Lower lobe of right lung (tissue), 2 donors: ENCODE measurements around the gene IFNGR1. TPM values are rescaled to one million over a fixed set of nuclear protein-coding genes. Genes with fewer than 3 reads are reported as not detected.

Experiments used
- ATAC-seq, 2 donors: fragments of 200-7000 bp; cut with Tn5 transposase; one replicate each; pipeline ENCODE4 v1.9.1; 2020 to 2022; ENCODE audit warnings: mild to moderate bottlenecking in 2 of 2, moderate library complexity in 2 of 2
- DNase-seq: peaks from one replicate; pipeline ENCODE4 v3.0.0-alpha.2; 2020
- H3K27ac ChIP-seq: fragments of 200-600 bp; one replicate; pipeline ENCODE4 v1.8.0; 2022
- H3K27me3 ChIP-seq: fragments of 200-600 bp; one replicate; pipeline ENCODE4 v1.8.0; 2022; ENCODE audit warnings: low read depth
- H3K36me3 ChIP-seq: fragments of 200-600 bp; one replicate; pipeline ENCODE4 v1.8.0; 2022; ENCODE audit warnings: mild to moderate bottlenecking
- H3K4me1 ChIP-seq: fragments of 200-600 bp; one replicate; pipeline ENCODE4 v1.8.0; 2022
- H3K4me3 ChIP-seq: fragments of 200-600 bp; one replicate; pipeline ENCODE4 v1.8.0; 2022; ENCODE audit warnings: mild to moderate bottlenecking
- H3K9me3 ChIP-seq: fragments of 200-600 bp; one replicate; pipeline ENCODE4 v1.8.0; 2022
- CTCF ChIP-seq: fragments of 200-600 bp; IDR thresholded peaks from one replicate; pipeline ENCODE4 v1.8.0; 2022; ENCODE audit warnings: antibody characterized with exemption, mild to moderate bottlenecking
- intact Hi-C: fragments of 100-400 bp; cut with DNase I; formaldehyde crosslinking; loops from one replicate; pipeline ENCODE4 v1.11.0; 2022
- long read RNA-seq: library from polyadenylated mRNA; unstranded; transcript quantifications from one replicate; pipeline ENCODE4 v2.0.0, GENCODE V29; 2021
- total RNA-seq: library from RNA; stranded (reverse); fragmentation: NEBNext Ultra II Directional; extraction: Animal tissue kit (Norgen Biotek cat#: 25700); gene quantifications from one replicate; pipeline ENCODE4 v1.2.1, GENCODE V29; 2021
- donor health status: DM: no; HTN: yes; CAD: no; lungs with severe emphysema.

IFNGR1 gene
- 208 TPM for total RNA-seq
- long read RNA-seq, transcript IFNGR1-207 (7 exons, 2,492 nt): minor isoform, 5 of 638 reads
- long read RNA-seq, transcript IFNGR1-201 (7 exons, 2,139 nt): major isoform, 593 of 638 reads
- long read RNA-seq, partial matches to known transcripts: 16 of 638 reads
- long read RNA-seq, other reads (novel, unspliced or antisense): 18 of 638 reads

DNA sequence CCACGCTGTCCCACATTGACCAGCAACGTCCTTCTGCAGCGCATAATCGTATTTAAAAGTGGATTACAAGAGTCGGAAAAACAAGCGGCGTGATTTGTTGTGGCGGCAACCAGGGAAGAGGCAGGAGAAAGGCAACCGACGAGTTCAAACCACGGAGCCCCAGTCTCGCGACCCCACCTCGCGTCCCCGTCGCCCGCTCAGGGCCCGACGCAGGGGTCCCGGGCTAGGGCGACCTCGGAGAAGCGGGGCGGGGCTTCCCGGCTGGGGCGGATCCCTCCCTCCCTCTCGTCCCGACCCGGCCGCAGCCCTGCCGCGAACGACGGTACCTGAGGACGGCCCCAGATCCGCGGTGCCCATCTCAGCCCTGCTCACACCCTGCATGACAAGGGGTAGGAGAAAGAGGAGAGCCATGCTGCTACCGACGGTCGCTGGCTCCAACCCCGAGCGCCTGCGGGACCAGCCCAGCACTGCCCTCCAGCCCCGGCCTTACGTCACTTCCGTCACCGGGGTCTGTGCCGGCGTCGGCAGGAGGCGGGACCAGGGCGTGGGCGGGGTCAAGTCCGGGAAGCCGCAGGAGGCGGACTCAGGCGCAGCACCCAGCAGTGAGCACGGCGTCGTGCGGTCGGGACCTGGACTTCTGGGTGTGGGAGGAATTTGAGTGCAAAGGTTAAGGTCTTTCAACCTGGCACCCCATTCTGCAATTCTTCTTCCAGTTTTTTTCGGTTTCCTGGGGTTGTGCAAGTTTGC, at the start of gene IFNGR1:
Gene IFNGR1, minus strand, starts transcription at position 469 of the 747 bp plus-strand sequence. Its CDS starts 58 bp downstream, at position 411.
- H3K4me3 ChIP-seq: peak within 1 kb of the TSS; percentile 75
- peak within 1 kb of the TSS; percentile 99 for H3K27ac ChIP-seq
- peaks cover 78% of the 10 kb centered on the region for H3K4me1 ChIP-seq
- H3K9me3 ChIP-seq: no peaks in the 10 kb centered on the region
- intact Hi-C loops: no loop called here
- DNase-seq (peak; percentile 99), ATAC-seq (peak; percentile 97)
- peaks cover 3% of the 10 kb centered on the region for H3K36me3 ChIP-seq
- no peaks in the 10 kb centered on the region for H3K27me3 ChIP-seq
- TF ChIP-seq CTCF: no peak

- no peak for TF ChIP-seq CTCF
- intact Hi-C loops: no loop called here
Observed at GRCh38 chr6:137268911-137269310, 49.7 kb upstream of the IFNGR1 start.

DNA sequence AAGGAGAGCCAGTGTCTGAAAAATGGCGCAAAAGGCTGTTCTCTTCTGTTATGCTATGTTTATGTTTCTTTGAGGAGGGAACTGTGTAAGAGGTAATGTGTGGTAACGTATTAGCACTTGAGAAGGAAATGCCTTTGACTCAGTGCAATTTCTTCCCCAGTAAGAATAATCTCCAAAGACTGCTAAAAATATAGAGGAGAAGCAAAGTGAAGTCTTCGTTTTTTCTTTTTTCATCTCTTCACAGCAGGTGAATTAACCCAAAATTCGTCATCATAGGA, 47.1 kb upstream of the IFNGR1 start:
- Histone ChIP-seq H3K9me3 (no peaks in the 10 kb centered on the region), H3K27ac (no peak overlapping the region), H3K27me3 (no peaks in the 10 kb centered on the region), H3K4me3 (no peak overlapping the region), H3K36me3 (no peaks in the 10 kb centered on the region), H3K4me1 (peaks cover 19% of the 10 kb centered on the region)
- DNase-seq: no peak
- intact Hi-C loops: no loop called here
- ATAC-seq: peak in 1 of 2 donors; percentile 58
- TF ChIP-seq CTCF: no peak

More at GRCh38 chr6:137268911-137269310, 49.7 kb upstream of the IFNGR1 start:
- no peak for DNase-seq
- H3K9me3 ChIP-seq: no peaks in the 10 kb centered on the region
- no peak for ATAC-seq
- peaks cover 6% of the 10 kb centered on the region for H3K4me1 ChIP-seq
- no peaks in the 10 kb centered on the region for H3K36me3 ChIP-seq
- H3K27ac ChIP-seq: no peak overlapping the region
- no peak overlapping the region for H3K4me3 ChIP-seq
- no peaks in the 10 kb centered on the region for H3K27me3 ChIP-seq

GRCh38 chr6:137265561-137266308, 46.5 kb upstream of the IFNGR1 start:
- intact Hi-C loops: no loop called here
- H3K27ac ChIP-seq: no peak overlapping the region
- H3K9me3 ChIP-seq: no peaks in the 10 kb centered on the region
- peaks cover 21% of the 10 kb centered on the region for H3K4me1 ChIP-seq
- H3K4me3 ChIP-seq: no peak overlapping the region
- DNase-seq: no peak
- H3K36me3 ChIP-seq: no peaks in the 10 kb centered on the region
- H3K27me3 ChIP-seq: no peaks in the 10 kb centered on the region
- no peak for TF ChIP-seq CTCF
- ATAC-seq: no peak

DNA sequence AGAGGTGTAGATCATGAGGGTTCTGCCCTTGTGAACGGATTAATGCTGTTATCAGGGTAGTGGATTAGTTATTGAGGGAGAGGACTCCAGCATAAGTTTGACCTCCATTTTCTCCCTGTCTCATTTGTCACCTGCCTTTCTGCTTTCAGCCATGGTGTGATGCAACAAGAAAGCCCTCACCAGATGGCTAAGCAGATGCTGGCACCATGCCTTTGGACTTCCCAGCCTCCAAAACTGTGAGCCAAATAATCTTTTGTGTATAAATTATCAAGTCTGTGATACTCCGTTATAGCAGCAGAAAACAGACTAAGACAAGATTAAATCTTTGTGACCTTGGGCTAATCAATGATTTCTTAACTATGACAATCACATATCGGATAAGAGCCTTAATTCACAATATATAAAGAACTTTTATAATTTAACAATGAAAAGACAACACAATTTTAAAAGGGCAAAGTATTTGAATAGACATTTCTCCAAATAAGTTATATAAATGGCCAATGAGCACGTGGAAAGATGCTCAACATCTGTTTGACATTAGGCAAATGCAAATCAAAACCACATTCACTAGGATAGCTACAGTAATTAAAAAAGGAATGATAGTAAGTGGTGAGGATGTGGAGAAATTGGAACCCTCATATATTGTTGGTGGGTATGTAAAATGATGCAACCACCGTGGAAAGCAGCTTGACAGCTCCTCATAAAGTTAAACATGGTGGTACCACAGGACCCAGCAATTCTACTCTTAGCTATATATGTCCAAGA, 45.3 kb upstream of the IFNGR1 start:
- peaks cover 29% of the 10 kb centered on the region for H3K4me1 ChIP-seq
- DNase-seq (no peak), ATAC-seq (no peak)
- no peak for TF ChIP-seq CTCF
- H3K36me3 ChIP-seq: no peaks in the 10 kb centered on the region
- no peak overlapping the region for H3K4me3 ChIP-seq
- no peaks in the 10 kb centered on the region for H3K9me3 ChIP-seq
- intact Hi-C loops: no loop called here
- H3K27me3 ChIP-seq: no peaks in the 10 kb centered on the region
- H3K27ac ChIP-seq: no peak overlapping the region
